Tibial artery (tissue), 4 donors: ENCODE results near the gene INPP4B.
A peak's percentile ranks its signal among the peaks of the same experiment; 100 is the strongest.

ENCODE experiments used
- DNase-seq, 2 donors: peaks; one replicate each; pipeline ENCODE4 v3.0.0-alpha.2; 2019
- H3K27ac ChIP-seq, 2 donors: fragments of 200-600 bp; sonication (generic) in 1 of 2; 1 replicate in 1 of 2; 2 replicates in 1 of 2; pipeline ENCODE4 v1.5.1; 2018 to 2019; ENCODE audit warnings: mild to moderate bottlenecking in 1 of 2
- H3K27me3 ChIP-seq, 2 donors: fragments of 200-600 bp; sonication (generic) in 1 of 2; one replicate each; pipeline versions ENCODE4 v1.5.1 to v1.6.0; 2016 to 2019
- H3K36me3 ChIP-seq, 3 donors: fragments of 200-600 bp; sonication (generic) in 2 of 3; one replicate each; pipeline ENCODE4 v1.5.1; 2016 to 2019; ENCODE audit warnings: mild to moderate bottlenecking in 2 of 3
- H3K4me1 ChIP-seq, 4 donors: fragments of 200-600 bp; sonication (generic) in 2 of 4; 1 replicate in 3 of 4; 2 replicates in 1 of 4; pipeline ENCODE4 v1.5.1; 2016 to 2019
- H3K4me3 ChIP-seq, 2 donors: fragments of 200-600 bp; sonication (generic) in 1 of 2; 1 replicate in 1 of 2; 2 replicates in 1 of 2; pipeline ENCODE4 v1.5.1; 2018 to 2019; ENCODE audit warnings: mild to moderate bottlenecking in 2 of 2
- H3K9me3 ChIP-seq, 3 donors: fragments of 200-600 bp; sonication (generic) in 1 of 3; one replicate each; pipeline ENCODE4 v1.5.1; 2016 to 2019
- intact Hi-C: fragments of 100-400 bp; cut with DNase I; formaldehyde crosslinking; loops from one replicate; pipeline ENCODE4 v1.15.0; 2023; ENCODE audit warnings: low total_unique reads
- TF ChIP-seq, protein P1 (sequence below), 2 experiments: fragments of 200-600 bp in 1 of 2; fragments of 450-650 bp in 1 of 2; IDR thresholded peaks; one replicate each; pipeline ENCODE4 v1.5.1; 2017 to 2019; ENCODE audit warnings: antibody characterized with exemption in 2 of 2, mild to moderate bottlenecking in 1 of 2, moderate library complexity in 1 of 2

The INPP4B gene

DNA sequence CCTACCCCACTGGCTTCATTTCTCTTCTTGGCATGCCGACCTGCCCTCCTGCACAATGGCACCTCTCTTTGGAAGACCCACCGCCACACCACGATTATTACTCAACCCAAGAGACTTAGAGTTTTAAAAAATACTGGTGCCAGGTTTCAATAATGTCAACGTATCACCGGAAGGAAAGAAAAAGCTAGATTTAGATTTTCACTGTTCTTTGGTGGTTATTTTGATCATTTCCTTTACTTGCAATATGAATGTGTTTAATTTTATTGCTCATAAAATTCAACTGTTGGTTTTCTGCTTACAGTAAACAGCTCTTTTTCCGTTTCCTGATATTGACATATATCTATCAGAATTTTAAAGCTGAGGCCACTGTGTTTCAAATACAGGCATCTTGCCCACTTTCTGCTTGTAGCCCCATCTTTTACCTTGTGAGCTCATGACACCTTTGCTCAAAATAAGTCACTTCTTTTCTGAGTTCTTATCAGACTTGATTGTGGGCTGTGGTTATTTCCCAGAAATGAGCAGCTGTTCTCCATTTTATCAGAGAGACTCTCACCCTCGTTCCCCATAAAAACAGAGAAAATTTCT, 439.1 kb downstream of the INPP4B start:
- no peak for DNase-seq

DNA sequence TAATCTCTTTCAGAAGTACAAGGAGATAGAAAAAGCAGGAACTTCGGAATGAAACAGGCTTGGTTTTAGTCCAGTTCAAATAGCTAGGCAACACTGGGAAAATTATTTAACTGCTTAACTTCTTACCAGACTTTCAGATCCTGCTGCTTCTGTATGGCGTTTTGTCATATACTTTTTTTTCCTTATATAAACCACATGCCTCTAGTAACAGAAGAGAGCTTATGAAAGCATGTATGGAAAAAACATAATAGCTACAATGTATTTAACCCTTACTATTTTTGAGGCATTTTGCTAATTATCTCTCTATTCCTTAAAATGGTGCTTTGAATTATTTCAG, 439.6 kb downstream of the INPP4B start:
- TF ChIP-seq, protein P1, sequence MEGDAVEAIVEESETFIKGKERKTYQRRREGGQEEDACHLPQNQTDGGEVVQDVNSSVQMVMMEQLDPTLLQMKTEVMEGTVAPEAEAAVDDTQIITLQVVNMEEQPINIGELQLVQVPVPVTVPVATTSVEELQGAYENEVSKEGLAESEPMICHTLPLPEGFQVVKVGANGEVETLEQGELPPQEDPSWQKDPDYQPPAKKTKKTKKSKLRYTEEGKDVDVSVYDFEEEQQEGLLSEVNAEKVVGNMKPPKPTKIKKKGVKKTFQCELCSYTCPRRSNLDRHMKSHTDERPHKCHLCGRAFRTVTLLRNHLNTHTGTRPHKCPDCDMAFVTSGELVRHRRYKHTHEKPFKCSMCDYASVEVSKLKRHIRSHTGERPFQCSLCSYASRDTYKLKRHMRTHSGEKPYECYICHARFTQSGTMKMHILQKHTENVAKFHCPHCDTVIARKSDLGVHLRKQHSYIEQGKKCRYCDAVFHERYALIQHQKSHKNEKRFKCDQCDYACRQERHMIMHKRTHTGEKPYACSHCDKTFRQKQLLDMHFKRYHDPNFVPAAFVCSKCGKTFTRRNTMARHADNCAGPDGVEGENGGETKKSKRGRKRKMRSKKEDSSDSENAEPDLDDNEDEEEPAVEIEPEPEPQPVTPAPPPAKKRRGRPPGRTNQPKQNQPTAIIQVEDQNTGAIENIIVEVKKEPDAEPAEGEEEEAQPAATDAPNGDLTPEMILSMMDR (IDR thresholded peaks at IDR 0.05) = no peak
- H3K27me3 ChIP-seq = no peaks in the 10 kb centered on the region
- intact Hi-C loops = no loop called here
- no peak overlapping the region for H3K4me3 ChIP-seq
- no peaks in the 10 kb centered on the region for H3K9me3 ChIP-seq
- no peaks in the 10 kb centered on the region for H3K36me3 ChIP-seq
- peaks cover 0 to 33% (median 12%) of the 10 kb centered on the region in 4 donors for H3K4me1 ChIP-seq
- H3K27ac ChIP-seq = no peak overlapping the region
- DNase-seq = no peak

More for the DNA sequence above, 439.1 kb downstream of the INPP4B start:
- intact Hi-C loops = no loop called here
- peaks cover 0 to 33% (median 12%) of the 10 kb centered on the region in 4 donors for H3K4me1 ChIP-seq
- no peak overlapping the region for H3K27ac ChIP-seq
- no peaks in the 10 kb centered on the region for H3K9me3 ChIP-seq
- TF ChIP-seq, protein P1 (IDR thresholded peaks at IDR 0.05) = no peak
- H3K36me3 ChIP-seq = no peaks in the 10 kb centered on the region
- no peak overlapping the region for H3K4me3 ChIP-seq
- H3K27me3 ChIP-seq = no peaks in the 10 kb centered on the region

DNA sequence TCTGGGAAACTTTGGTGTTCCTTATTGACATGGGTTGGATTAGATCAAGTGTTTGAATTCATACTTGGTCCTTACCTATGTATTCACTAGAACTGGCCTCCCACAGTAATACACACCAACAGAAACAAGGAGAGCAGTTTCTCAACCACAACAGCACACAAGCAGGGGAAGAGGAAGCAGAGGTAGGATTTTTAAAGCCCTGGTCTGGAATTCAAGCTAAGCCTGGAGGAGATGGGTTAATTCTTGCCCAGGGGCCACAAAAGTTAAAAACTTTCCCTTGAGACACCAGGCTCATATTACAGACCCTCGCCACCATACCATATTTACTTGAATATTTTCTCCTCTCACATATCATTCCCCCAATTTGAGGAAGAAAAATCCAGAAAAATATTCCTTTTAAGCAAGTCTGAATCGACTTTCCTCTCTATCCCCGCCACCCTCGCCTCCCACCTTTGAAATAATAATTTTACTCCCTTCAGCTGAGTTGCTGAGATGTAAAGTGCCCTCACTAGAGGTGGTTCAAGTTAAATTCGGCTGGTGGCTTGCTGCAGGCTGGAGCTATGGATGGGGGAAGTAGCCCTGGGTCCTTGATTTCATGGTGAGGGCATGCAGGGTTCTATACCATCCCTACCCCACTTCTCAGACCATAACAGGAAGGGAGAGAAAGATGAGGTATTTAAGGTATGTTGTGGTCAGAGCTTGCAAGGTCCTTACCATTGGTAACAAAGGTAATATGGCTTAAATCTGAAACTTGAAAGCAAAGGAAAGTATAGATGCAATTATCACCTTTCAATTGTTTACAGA, 440.2 kb downstream of the INPP4B start:
- Histone ChIP-seq H3K36me3 (no peaks in the 10 kb centered on the region), H3K4me3 (peak overlapping the region; percentile 55), H3K27me3 (no peaks in the 10 kb centered on the region), H3K9me3 (no peaks in the 10 kb centered on the region), H3K4me1 (peaks cover 0 to 33% (median 12%) of the 10 kb centered on the region in 4 donors), H3K27ac (peak overlapping the region; percentile 39 to 67)
- DNase-seq = no peak
- intact Hi-C loops = no loop called here
- TF ChIP-seq, protein P1 (IDR thresholded peaks at IDR 0.05) = no peak

DNA sequence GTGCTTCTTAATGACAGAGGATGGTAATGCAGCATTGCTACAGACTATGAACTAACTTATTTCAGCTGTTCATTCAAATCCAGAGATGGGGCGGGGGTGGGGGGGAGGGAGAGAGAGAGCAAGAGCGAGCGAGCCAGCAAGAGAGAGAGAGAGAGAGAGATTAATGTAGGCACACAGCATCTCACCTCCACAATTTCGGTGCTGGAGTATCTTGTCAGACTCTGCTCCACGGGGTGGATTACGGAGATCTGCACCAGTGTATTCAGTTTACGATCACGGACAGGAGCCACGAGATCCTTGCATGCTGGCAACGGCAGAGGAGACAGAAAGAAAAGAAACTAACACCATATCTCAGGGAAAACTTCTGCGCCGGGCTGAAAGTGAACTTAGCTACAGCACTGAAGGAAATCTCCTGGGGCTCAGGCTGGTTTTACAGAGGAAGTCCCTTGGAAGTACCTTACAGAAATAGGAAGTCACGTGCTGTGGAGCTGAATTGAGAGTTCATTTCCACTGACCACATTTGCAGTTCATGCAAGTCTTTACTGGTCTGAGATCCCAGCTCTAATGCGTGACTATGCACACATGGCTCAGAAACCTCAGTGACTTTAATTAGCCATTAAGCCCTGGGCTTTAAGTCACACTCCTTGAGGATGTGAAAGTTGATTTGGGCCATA, 440.9 kb downstream of the INPP4B start:
- Histone ChIP-seq H3K4me3 (peak overlapping the region; percentile 55), H3K4me1 (peaks cover 0 to 33% (median 12%) of the 10 kb centered on the region in 4 donors), H3K36me3 (no peaks in the 10 kb centered on the region), H3K9me3 (no peaks in the 10 kb centered on the region), H3K27ac (peak overlapping the region; percentile 39 to 67), H3K27me3 (no peaks in the 10 kb centered on the region)
- intact Hi-C loops = no loop called here
- peak; percentile 43 to 68 for DNase-seq
- TF ChIP-seq, protein P1 (IDR thresholded peaks at IDR 0.05) = no peak

DNA sequence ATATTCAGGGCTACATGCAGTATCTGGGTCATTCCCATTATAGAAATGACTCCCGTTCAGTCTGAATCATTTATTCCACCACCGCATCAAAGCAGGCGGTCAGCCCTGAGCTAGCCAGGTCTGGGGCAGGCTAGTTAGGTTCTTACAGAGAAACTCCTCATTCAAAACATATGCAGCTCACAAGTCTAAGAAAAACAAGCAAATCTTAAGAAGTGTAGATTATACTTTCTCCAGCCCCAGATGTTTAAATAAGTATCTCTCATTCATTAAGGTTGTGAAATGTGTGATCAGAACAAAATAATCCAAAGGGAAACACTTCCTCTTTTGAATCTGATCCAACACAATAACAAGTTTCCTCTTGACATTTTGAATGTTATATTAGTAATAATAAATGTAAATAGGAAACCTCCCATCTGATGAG, 441.9 kb downstream of the INPP4B start:
- H3K4me3 ChIP-seq = peak overlapping the region in 1 of 2 donors; percentile 55
- H3K9me3 ChIP-seq = no peaks in the 10 kb centered on the region
- no peaks in the 10 kb centered on the region for H3K27me3 ChIP-seq
- DNase-seq = no peak
- intact Hi-C loops = no loop called here
- peaks cover 0 to 33% (median 12%) of the 10 kb centered on the region in 4 donors for H3K4me1 ChIP-seq
- H3K36me3 ChIP-seq = no peaks in the 10 kb centered on the region
- TF ChIP-seq, protein P1 (IDR thresholded peaks at IDR 0.05) = no peak
- H3K27ac ChIP-seq = peak overlapping the region in 1 of 2 donors; percentile 67
